ENCODE data around the gene TEX48.

Gene TEX48

DNA sequence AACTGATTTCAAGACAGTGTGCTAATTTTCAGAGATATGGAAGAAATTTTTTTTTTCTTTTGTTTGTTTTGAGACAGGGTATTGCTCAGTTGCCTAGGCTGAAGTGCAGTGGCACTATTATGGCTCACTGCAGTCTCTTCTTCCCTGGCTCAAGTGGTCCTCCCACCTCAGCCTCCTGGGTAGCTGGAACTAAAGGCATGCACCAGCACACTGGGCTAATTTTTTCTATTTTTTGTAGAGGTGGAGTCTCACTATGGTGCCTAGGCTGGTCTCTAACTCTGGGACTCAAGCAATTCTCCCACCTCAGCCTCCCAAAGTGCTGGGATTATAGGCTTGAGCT lies 9.9 kb upstream of the TEX48 start:
- no peak for DNase-seq

DNA sequence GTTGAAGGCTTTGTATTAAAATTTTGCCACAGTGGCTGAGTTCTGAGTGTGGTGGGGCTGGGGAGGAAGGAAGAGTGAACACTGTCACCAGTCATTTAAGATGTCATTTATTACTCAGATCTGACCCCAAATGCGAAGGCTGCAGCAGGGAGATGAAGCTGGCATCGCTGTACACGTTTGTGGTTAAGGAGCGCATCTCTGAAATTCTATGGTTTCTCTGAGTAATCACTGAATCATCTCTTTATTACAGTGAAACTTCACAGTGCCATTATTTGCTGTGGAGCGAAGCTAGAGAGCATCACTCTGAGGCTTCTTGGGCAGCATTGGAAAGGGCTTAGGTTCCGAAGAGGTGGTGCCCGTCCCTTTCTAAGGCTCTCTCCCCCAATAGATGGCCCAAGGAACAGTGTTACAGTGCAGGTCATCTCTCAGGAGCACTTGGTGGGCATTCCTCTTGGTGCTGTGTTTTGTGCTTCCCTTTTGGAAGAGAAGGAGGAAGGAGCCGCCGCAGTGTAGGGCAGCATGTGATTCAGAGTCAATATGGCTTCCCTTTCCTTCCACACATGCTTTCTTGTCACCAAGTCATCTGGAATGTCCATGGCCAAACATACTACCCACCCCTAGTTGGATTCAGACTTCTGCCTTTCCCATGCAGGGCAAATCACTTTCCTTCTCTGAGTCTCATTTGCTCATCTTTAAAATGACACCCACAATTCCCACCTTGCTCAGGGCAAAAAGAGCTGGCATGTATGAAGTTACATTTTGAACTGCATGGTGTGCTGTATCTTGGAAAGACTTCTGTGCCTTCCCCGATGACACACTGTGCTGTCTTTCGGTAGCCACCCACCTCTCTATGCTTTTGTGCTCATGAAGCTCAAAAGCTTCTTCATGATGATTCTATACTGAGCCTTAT lies 9.3 kb upstream of the TEX48 start:
- DNase-seq: peak; percentile 46

DNA sequence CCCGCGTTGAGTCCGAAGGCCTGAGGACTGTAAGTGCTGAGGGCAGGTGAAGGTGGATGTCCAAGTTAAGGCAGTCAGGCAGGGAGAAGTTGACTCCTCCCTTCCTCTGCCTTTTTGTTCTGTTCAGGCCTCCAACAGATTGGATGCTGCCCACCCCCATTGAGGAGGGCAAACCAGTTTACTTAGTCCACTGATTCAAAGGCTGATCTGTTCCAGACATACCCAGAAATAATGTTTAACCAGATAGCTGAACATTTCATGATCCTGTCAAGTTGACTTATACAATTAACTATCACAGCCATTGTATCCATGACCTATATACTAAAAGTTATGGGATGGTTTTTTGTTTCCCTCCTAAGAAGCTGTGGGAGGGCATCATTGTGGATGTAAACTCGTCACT lies 8.3 kb upstream of the TEX48 start:
- DNase-seq: no peak

DNA sequence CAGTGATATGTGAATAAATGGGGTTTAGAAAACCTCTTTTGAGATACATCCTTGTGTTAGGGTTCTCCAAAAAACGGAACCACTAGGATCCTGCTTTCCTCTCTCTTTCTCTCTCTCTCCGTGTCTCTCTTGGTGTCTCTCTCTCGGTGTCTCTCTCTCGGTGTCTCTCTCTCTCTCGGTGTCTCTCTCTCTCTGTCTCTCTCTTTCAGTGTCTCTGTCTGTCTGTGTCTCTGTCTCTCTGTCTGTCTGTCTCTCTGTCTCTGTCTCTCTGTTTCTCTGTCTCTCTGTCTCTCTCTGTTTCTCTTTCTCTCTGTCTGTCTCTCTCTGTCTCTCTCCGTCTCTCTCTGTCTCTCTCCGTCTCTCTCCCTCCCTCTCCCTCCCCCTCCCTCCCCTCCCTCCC lies 7.8 kb upstream of the TEX48 start:
- no peak for DNase-seq

DNA sequence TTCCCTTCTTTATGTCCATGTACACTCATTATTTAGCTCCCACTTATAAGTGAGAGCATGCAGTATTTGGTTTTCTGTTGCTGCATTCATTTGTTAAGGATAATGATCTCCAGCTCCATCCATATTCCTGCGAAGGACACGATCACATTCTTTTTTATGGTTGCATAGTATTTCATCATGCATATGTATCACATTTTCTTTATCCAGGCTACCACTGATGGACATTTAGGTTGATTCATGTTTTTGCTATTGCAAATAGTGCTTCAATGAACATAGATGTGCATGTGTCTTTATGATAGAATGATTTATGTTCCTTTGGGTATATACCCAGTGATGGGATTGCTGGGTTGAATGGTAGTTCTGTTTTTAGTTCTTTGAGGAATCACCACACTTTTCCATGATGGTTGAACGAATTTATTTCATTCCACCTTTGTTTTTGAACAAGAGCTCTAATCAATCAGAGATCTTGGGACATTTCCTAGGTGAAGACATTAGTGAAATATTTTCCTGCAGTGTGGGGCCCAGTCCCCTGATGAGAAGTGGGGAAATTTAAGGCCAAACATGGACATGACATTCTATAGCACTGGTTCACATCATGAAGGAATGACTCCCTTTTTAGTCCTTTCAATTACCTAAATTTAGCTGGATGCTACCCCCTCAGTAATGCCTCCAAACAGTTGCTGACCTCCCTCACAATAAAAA lies 7.1 kb upstream of the TEX48 start:
- DNase-seq: no peak

DNA sequence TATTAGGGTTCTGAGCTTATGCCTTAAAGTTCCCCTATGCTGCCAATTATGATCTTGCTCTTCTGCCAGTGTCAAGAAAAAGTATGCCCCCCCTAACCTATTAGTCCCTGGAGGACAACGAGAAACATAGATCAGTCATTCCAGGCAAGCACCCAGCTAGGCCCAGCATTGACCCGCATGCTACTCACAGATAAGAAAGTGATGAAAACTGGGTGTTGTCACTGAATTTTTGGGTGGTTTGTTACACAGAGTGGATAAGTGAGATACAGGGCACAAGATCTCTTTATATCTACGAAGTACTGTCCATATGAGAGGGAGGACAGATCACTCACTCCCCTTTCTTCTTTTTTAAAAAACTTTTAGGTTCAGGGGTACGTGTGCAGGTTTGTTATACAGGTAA lies 6.4 kb upstream of the TEX48 start:
- no peak for DNase-seq

DNA sequence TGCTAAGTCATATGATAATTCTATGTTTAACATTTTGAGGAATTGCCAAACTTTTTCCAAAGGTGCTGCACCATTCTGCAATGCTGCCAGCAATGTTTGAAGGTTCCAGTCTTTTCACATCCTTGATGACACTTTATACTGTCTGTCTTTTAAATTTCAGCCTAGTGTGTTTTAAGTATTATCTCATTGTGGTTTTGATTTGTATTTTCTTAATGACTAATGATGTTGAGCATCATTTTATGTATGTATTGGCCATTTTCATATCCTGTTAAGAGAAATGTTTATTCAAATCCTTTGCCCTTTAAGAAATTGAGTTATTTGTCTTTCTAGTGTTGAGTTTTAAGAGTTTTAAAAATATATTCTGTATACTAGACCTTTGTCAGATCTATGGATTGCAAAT lies 5.0 kb upstream of the TEX48 start:
- no peak for DNase-seq

DNA sequence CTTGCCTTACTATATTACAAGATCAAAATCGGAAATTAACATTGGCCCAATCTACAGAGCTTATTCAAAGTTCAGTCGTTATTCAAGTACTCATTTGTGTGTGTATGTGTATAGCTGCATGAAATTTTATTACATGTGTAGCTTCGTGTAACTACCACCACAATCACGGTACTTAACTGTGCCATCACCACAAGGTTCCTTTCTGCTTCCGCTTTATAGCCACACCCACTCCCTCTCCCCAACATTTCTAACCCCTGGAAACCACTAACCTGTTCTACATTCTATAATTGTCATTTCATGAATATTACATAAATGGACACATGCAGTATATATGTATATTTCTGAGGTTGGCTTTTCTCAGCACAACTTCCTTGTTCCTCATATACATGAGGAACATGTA lies 4.0 kb upstream of the TEX48 start:
- no peak for DNase-seq

DNA sequence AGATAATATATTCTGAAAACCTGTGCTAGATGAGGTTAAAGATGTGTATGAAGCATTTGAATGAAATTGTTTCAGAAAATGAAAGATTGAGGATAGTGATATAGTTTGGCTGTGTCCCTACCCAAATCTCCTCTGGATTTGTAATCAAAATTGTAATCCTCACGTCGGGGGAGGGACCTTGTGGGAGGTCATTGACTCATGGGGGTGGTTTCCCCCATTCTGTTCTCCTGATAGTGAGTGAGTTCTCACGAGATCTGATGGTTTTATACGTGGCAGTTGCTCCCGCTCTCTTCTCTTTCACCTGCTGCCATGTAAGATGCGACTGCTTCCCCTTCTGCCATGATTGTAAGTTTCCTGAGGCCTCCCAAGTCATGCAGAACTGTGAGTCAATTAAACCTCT lies 2.0 kb upstream of the TEX48 start:
- DNase-seq: no peak

DNA sequence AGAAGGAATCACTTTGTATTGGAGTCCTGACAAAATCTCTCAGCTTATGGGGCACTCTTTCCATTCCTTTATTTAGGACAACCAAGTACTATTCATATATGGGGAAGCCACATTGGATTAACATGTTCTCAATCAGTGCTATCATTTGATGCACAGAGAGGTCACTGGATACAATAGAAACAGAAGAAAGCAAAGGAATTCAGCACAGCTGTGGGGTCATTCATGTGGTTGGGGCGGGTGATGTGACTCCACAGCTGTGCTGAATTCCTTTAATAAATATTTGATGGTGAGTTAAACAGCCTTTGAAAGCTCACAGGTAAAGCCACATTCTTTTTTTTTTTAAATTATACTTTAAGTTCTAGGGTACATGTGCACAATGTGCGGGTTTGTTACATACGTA lies 854 bp upstream of the TEX48 start:
- DNase-seq: no peak

DNA sequence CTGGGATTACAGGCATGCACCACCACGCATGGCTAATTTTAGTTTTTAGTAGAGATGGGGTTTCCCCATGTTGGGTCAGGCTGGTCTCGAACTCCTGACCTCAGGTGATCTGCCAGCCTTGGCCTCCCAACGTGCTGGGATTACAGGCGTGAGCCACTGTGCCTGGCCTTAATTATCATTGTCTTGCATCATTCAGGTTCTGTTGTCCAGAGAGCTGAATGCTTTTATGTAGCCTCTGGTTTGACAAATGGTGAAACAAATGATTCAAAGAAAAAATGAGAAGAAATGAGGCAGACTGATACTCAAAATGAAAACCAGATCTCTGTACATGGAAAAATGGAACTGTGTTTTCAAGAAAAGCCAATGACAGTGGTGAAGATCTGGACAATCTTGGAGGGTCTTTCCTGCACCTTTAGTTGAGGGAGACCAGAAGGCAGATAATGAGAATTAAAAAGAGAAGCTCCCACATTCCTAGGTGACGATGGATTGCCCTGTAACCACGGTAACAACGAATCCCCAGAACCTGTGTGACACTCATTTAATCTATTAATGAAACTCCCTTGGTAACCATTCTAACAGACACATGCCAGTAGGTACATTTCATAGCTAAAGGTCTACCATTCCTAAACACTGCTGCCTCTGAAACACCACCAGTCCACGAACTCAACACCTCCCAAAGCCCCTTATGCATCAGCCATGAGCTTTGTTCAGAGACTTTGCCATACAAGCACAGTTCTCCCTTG lies 1.6 kb downstream of the TEX48 start:
- no peak for DNase-seq

DNA sequence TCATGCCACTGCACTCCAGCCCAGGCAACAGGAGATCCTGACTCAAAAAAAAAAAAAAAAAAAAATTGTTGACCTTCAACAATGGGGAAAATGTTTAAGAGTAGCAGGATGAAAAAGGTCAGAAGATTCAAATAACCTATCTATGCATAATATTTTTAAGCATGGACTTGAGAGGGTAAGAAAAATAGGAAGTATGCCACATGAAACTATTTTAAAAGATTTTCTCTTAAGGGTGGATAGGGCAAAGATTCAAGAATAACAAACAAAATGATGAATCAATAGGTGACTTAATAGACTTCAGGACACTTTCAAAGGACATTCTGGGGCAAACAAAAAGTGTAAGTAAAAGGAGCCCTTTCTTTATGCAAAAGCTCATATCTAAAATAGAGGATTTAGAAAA lies 3.2 kb downstream of the TEX48 start:
- no peak for DNase-seq

DNA sequence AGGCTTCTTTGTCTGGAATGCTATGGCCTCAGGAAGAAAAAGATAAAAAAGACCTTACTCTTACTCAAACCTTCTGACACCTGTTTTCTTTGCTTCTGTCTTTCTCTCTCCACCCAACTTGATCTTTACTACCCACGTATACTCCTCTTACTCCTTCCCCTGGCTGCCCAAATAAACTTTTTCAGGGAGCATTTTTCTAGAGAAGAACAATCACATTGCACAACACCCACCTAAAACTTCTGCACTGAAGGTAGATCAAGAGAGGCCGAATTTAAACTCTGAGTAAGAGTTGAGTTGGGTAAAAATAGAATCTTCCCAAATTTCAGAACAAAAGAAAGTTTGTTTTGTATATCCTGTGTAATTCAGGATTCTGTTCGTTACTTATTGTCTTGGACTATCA lies 3.9 kb downstream of the TEX48 start:
- no peak for DNase-seq

DNA sequence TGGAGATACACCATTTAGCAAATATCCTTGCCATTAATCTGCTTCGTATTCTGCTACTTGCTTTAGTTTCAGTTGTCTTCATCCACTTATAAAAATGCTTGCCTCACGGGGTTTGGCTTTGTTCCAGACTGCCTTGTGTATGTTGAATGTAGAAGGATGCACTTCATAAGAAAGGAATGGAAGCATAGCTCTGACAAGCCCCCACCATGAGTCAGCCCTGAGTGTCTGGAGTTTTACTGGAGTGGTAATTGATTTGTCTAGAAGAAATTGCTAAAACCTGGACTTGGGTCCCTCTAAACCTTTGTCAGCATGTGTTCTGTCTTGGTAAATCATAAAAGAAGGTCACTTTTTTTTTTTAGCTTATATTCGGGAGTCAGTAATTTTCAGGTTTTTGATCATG lies 4.6 kb downstream of the TEX48 start:
- DNase-seq: peak; percentile 11

DNA sequence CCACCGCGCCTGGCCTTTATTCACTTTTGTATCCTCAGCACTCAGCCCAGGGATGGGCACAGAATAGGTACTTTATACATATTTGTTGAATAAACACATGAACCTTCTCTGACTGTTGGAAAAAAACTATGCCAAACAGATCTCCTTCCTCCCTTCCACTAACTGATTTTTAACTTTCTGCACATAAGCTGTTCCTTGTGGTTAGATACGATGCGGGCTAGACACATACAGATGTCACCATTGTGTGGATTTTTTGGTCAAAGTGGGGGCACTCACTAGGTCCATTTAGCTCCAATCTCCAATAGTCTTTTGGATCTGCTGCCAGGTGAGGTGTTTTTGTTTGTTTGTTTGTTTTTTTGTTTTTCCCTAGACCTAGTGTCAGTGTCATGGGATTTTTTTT lies 5.1 kb downstream of the TEX48 start:
- no peak for DNase-seq

DNA sequence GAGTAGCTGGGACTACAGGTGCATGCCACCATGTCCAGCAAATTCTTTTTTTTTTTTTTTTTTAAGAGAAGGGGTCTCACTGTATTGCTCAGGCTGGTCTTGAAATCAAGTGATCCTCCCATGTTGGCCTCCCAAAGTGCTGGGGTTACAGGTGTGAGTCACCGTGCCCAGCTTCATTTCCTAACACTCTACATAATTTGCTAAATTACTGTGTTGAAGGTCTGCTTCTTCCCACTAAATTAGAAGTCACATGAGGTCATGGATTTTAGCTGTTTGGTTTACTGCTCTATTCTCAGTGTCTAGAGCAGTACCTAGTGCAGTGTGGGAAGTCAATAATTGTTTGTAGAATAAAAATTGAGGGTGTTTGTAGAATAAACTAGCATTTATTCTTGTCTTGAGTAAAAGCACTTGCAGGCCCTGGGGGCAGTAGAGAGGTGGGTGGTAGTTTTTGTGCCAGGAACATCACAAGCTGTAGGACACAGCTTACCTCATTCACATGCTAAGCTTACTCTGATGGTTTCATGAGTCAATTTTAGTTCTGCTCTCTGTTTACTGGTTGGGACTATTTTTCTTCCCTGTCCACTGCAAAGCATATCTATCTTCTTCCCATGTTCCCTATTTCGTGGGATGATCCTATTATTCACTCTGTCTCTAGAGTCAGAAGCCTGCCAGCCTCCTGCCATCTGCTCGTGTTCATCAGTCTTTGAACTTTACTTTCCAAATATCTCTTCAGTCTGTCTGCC lies 7.0 kb downstream of the TEX48 start:
- DNase-seq: no peak

DNA sequence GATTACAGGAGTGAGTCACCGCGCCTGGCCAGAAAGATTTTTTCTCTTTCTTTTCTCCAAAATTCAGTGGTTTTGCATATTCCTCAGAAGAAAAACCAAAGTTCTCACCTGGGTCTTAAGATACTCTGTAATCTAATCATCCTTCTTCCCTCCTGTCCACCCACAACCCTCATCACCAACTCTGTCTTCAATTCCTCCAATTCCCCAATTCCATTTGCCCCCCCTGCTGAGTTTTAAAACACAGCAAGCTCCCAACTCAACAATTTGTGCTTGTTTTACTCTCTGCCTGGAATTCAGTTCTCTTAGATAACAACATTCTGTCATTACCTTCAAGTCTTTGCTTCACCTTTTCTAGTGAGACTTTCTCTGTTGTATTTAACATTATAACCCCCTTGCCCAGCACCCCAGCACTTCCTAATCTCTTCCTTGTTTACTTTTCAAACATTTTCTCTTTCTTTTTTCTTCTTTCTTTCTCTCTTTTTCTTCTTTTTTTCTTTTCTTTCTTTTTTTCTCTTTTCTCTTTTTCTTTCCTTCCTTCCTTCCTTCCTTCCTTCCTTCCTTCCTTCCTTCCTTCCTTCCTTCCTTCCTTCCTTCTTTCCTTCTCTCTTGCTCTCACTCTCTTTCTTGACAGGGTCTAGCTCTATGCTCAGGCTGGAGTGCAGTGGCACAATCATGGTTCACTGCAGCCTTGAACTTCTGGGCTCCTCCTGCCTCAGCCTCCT lies 7.8 kb downstream of the TEX48 start:
- no peak for DNase-seq

DNA sequence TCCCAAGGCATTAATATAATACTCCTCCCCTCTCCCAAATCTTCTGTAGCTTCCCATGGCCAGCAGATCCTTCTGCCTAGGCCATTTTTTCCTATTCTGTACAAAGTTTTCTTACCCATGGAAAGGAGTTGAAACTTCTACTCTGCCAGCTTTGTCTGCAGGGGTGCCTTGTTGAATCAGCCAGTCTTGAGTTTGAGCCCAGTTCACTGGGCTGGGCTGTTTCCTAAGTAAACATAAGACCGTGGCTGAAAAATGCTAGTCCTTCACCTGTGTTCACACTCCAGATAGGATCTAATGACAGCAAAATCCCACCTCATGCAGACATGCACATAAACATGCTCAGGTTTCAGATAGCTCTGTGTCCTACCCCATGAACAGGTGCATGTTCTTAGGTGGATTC lies 10.4 kb downstream of the TEX48 start:
- no peak for DNase-seq

DNA sequence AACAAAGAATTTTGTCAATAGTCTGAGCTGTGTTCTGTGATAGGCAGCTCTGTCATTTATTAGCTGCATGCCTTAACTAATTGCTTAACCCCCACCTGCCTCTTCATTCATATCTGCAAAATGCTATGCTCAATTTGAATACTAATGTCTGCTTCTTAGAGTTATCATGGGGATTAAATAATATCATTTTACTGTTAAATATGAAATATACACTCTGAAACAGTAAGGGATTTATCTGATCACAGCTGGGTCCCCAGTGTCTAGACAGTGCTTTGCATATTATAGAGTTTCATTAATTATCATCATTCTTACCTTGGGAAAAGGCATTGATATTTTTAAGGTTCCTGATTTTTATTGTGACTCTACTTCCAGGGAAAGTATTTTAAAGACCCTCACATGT lies 12.0 kb downstream of the TEX48 start:
- DNase-seq: no peak

DNA sequence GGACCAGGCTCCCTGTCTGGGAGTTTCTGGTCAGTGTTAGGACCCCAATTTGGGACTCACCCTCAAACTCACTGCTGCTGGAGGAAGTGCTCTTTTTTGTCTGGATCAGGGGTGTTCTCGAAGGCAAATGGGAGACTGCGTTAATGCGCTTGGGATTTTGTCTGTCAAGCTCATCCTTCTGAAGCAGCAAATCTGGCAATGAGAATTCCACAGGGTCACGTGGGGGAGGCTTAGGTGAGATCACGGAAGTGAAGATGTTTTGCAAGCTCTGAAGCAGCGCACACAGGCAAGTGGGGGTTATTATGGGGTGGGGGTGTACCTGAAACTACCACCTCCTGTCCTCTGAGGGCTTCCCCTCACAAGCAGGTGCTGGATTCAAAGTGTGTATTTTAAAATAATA lies 13.8 kb downstream of the TEX48 start:
- no peak for DNase-seq

DNA sequence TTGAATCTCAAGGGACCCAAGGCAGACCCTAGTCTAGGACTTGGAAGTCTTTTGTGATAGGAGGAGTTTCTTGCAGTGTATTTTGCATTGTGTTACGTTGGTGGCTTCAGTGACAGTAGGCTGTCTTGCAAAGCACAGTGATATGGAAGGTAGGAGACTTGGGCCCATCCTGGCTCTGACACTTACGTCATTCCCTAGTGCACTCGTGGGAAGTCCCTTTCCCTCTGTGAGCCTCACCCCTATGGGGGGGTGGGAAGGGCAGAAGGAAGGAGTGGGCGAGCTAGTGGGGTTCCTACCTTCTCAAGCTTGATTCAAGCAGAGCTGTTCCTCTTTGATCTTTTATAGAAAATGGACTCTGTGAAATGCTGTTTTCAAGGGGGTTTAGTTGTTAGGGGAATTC lies 15.1 kb downstream of the TEX48 start:
- no peak for DNase-seq

DNA sequence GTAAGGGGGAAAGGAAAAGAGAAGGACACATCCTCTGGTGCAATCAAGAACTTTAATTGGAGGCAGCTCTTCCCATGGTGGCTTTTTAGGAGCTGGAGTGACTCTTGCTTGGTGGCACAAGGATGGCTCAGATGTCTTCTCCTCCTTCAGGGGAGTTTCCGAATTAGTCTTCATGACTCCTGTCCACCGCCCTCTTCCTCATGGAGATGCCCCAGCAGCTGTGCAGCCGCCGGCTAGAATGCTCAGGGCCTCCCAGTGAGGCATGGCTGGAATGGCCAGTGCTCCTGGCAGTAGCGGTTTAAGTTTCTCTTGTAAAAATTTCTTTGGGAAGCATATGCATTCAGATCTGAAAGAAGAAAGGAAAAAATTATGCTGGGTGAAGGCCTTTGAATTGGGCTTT lies 15.6 kb downstream of the TEX48 start:
- no peak for DNase-seq

DNA sequence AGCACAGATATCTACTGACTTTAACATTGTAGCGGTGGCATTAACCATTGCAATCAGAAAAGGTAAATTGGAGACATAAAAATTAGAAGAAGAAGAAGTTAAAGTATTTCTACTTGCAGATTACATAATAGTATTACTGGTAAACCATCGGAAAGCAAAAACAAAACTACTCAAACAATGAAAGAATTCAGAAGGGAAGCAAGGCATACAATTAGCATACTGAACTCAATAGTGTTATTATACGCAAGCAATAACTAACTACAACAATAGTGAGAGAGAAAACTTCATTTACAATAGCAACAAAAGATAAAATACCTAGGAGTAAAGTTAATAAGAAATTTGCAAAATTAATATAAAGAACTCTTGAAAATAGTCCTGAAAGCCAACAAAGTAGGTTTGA lies 17.8 kb downstream of the TEX48 start:
- DNase-seq: no peak
